GM10266 (cell line): Measurements from ENCODE around the gene RADIL.

Experiments
- DNase-seq: peaks from one replicate; pipeline ENCODE4 v3.0.0; 2012; ENCODE audit errors: extremely low spot score
- CTCF ChIP-seq: IDR thresholded peaks from 2 replicates; pipeline ENCODE4 v1.5.1; 2012; ENCODE audit warnings: mild to moderate bottlenecking, low read depth; ENCODE audit not compliant: control insufficient read depth, insufficient read depth; ENCODE audit errors: missing control alignments

The RADIL gene

GRCh38 chr7:4889682-4890081 is 6.2 kb upstream of the RADIL start:
- TF ChIP-seq CTCF: no peak
- DNase-seq: no peak

- TF ChIP-seq CTCF: no peak
- DNase-seq: no peak
Measured at GRCh38 chr7:4888161-4888560, 4.6 kb upstream of the RADIL start.

GRCh38 chr7:4886671-4887070 is 3.2 kb upstream of the RADIL start:
- TF ChIP-seq CTCF: no peak
- DNase-seq: no peak

- TF ChIP-seq CTCF: no peak
Measured at GRCh38 chr7:4885317-4885807, 1.8 kb upstream of the RADIL start.

GRCh38 chr7:4884164-4884563 is 648 bp upstream of the RADIL start:
- DNase-seq: no peak
- TF ChIP-seq CTCF: no peak

More at GRCh38 chr7:4885317-4885807, 1.8 kb upstream of the RADIL start:
- no peak for DNase-seq

- DNase-seq: no peak
- TF ChIP-seq CTCF: no peak
Measured at GRCh38 chr7:4883033-4883371, 514 bp downstream of the RADIL start.

- TF ChIP-seq CTCF: no peak
- DNase-seq: no peak
Measured at GRCh38 chr7:4882169-4883032, 1.1 kb downstream of the RADIL start.
